KMS-11 (cell line): ENCODE data around the gene BRCA2.

Experiments used
- H2AFZ ChIP-seq: fragments of 200-600 bp; sonication (generic); 2 replicates; pipeline ENCODE4 v1.6.1; 2016; ENCODE audit warnings: antibody characterized with exemption, mixed run types, low read depth
- H3K27ac ChIP-seq: fragments of 200-600 bp; sonication (generic); 2 replicates; pipeline ENCODE4 v1.6.1; 2016; ENCODE audit warnings: mild to moderate bottlenecking, mixed run types
- H3K27me3 ChIP-seq: fragments of 200-600 bp; sonication (generic); 2 replicates; pipeline ENCODE4 v1.6.1; 2017; ENCODE audit warnings: mild to moderate bottlenecking, low read depth, mixed run types, moderate library complexity; ENCODE audit not compliant: insufficient read depth
- H3K36me3 ChIP-seq: fragments of 200-600 bp; sonication (generic); 2 replicates; pipeline ENCODE4 v1.6.1; 2017; ENCODE audit warnings: mild to moderate bottlenecking, mixed run types; ENCODE audit not compliant: insufficient read depth
- H3K4me1 ChIP-seq: fragments of 200-600 bp; sonication (generic); 2 replicates; pipeline ENCODE4 v1.6.1; 2016; ENCODE audit warnings: mild to moderate bottlenecking, low read depth, mixed run types; ENCODE audit not compliant: poor library complexity, severe bottlenecking
- H3K4me2 ChIP-seq: fragments of 200-600 bp; sonication (generic); 2 replicates; pipeline ENCODE4 v1.7.0; 2016; ENCODE audit warnings: mild to moderate bottlenecking, mixed run types
- H3K4me3 ChIP-seq: fragments of 200-600 bp; sonication (generic); IDR thresholded peaks from 2 replicates; pipeline ENCODE4 v1.6.1; 2017; ENCODE audit warnings: low read depth, low read length, mixed read lengths; ENCODE audit not compliant: insufficient read depth
- H3K79me2 ChIP-seq: fragments of 200-600 bp; sonication (generic); 2 replicates; pipeline ENCODE4 v1.6.1; 2016; ENCODE audit warnings: low read depth, mixed run types; ENCODE audit not compliant: insufficient read depth
- H3K9ac ChIP-seq: fragments of 200-600 bp; sonication (generic); 2 replicates; pipeline ENCODE4 v1.6.1; 2016; ENCODE audit warnings: mild to moderate bottlenecking, mixed run types
- H4K20me1 ChIP-seq: fragments of 200-600 bp; sonication (generic); 2 replicates; pipeline ENCODE4 v1.6.1; 2016; ENCODE audit warnings: mild to moderate bottlenecking, mixed run types; ENCODE audit not compliant: insufficient read depth
- CTCF ChIP-seq: fragments of 200-600 bp; sonication (generic); conservative IDR thresholded peaks from 2 replicates; pipeline ENCODE4 v1.6.1; 2017; ENCODE audit warnings: low read depth, mild to moderate bottlenecking, antibody characterized with exemption, low read length, moderate library complexity, mixed read lengths

Gene BRCA2

DNA sequence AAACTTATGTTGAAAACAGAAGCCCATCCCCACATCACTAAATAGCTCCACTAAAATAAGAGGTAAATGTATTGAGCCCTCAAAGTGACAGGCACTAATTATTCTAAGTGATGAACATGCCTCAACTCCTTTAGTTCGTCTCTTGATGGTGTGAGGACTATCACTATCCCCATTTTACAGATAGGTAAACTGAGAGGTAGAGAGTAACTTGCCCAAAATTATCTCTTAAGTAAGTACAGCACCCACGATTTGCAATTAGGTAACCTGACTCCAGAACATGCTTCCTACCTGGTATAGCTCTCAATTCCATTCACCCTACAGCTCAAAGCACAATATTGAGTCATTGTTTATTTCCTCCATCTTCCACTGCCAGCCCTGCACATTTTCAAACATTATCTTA, 12.8 kb upstream of the BRCA2 start:
- Histone ChIP-seq H3K36me3 (no peaks in the 10 kb centered on the region), H3K79me2 (no peaks in the 10 kb centered on the region), H3K4me3 (no peak overlapping the region), H3K27me3 (no peaks in the 10 kb centered on the region), H3K4me2 (no peak overlapping the region), H3K9ac (no peak overlapping the region), H3K4me1 (peaks cover 7% of the 10 kb centered on the region), H2AFZ (no peak overlapping the region), H3K27ac (no peak overlapping the region), H4K20me1 (no peaks in the 10 kb centered on the region)
- no peak for TF ChIP-seq CTCF

DNA sequence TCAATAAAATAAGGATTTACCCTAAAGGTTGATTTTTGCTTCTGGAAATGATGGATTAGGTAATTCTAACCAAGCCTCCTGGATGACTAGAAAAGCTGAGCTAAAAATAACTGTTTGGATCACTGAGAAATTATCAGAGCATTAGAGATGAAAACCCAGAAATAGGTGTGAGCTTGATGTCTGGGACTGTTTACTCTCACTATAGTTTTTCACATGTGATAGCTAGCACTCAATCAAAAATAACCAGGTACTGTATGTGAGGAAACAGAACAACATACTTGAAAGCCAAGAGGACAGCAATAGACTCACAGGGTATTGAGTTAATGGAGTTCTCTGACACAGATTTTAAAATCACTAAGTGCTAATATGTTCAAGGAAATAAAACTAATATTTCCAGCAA, 9.7 kb upstream of the BRCA2 start:
- no peak overlapping the region for H3K9ac ChIP-seq
- no peaks in the 10 kb centered on the region for H3K36me3 ChIP-seq
- H3K4me1 ChIP-seq, result peaks cover 7% of the 10 kb centered on the region
- no peaks in the 10 kb centered on the region for H3K27me3 ChIP-seq
- H4K20me1 ChIP-seq, result no peaks in the 10 kb centered on the region
- no peak overlapping the region for H3K4me3 ChIP-seq
- no peak overlapping the region for H3K4me2 ChIP-seq
- no peaks in the 10 kb centered on the region for H3K79me2 ChIP-seq
- no peak for TF ChIP-seq CTCF
- no peak overlapping the region for H3K27ac ChIP-seq
- H2AFZ ChIP-seq, result no peak overlapping the region

DNA sequence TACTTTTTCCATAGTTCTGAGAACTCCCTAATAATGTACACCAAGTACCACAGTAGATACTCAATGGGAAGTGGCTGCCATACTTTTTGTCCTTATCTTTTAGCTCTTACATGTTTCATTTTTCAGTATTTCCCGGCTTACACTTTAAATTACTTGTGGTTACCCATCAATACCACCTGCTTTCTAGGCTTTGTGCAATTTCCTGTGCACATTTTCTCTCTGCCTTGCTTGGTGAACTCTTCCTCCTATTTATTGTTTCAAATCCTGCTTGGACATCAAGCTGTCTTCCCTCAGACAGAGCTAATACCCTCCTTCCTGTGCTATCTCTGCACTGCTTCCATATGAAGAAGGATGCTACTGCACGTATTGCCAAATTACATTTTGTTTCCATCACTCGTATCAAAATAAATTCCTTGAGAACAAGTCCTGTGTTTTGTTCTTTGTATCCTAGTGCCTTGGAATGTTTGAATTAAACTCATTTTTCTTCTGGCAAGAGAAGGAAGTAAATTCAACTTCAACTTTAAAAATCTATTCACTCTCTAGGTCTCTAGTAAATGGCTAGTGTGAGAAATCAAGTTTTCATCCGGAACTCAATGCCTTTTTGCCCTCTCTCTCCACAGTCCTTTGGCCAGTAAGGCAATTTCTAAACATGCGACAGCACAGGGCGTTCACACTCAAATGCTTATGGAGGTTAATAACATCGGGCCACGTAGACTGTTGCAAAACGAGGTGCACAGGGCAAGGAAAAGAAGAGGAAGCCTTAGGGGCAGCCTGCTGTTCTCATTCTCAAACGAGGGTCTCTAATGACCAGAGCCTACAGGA, 5.8 kb upstream of the BRCA2 start:
- Histone ChIP-seq H2AFZ (peak overlapping the region; percentile 38; the same call in 1 of the 2 replicates), H3K9ac (no peak overlapping the region), H3K27ac (no peak overlapping the region)

GRCh38 chr13:32310134-32310706, 5.1 kb upstream of the BRCA2 start:
- H3K4me1 ChIP-seq, result peaks cover 7% of the 10 kb centered on the region
- H3K27me3 ChIP-seq, result no peaks in the 10 kb centered on the region
- no peak overlapping the region for H3K27ac ChIP-seq
- peak overlapping the region; percentile 38; the same call in 1 of the 2 replicates for H2AFZ ChIP-seq
- H4K20me1 ChIP-seq, result no peaks in the 10 kb centered on the region
- TF ChIP-seq CTCF, result peak; percentile 69
- H3K4me3 ChIP-seq, result no peak overlapping the region
- H3K9ac ChIP-seq, result no peak overlapping the region
- H3K79me2 ChIP-seq, result no peaks in the 10 kb centered on the region
- H3K4me2 ChIP-seq, result no peak overlapping the region
- no peaks in the 10 kb centered on the region for H3K36me3 ChIP-seq

More for the DNA sequence above, 5.8 kb upstream of the BRCA2 start:
- H3K27me3 ChIP-seq, result no peaks in the 10 kb centered on the region
- no peaks in the 10 kb centered on the region for H3K79me2 ChIP-seq
- peaks cover 7% of the 10 kb centered on the region for H3K4me1 ChIP-seq
- no peak overlapping the region for H3K4me3 ChIP-seq
- H3K4me2 ChIP-seq, result no peak overlapping the region
- H4K20me1 ChIP-seq, result no peaks in the 10 kb centered on the region
- TF ChIP-seq CTCF, result no peak
- H3K36me3 ChIP-seq, result no peaks in the 10 kb centered on the region
